ENCODE results near the gene NFIA. TPM values are rescaled to one million over a fixed set of nuclear protein-coding genes. Genes with fewer than 3 reads are reported as not detected.

The NFIA gene
- total RNA-seq, 6 donors from 2014 or later, result 33.5 to 94.3 (median 44.9) TPM

- no peak for DNase-seq
- Histone ChIP-seq H3K36me3 (no peaks in the 10 kb centered on the region), H3K27ac (no peak overlapping the region), H3K4me3 (no peak overlapping the region), H3K27me3 (no peaks in the 10 kb centered on the region), H3K9me3 (no peaks in the 10 kb centered on the region), H3K4me1 (peaks cover 17 to 36% (median 25%) of the 10 kb centered on the region in 4 donors)
- no peak for ATAC-seq (ENCODE audit: low FRiP score in 2 of 2)
- WGBS, 2 donors, result 87 to 93% methylated on average over 7 of the region's 7 CpGs
- TF ChIP-seq EP300 (IDR thresholded peaks at IDR 0.05), result no peak
- TF ChIP-seq POLR2A (IDR thresholded peaks at IDR 0.05), result no peak
- TF ChIP-seq, protein P1, sequence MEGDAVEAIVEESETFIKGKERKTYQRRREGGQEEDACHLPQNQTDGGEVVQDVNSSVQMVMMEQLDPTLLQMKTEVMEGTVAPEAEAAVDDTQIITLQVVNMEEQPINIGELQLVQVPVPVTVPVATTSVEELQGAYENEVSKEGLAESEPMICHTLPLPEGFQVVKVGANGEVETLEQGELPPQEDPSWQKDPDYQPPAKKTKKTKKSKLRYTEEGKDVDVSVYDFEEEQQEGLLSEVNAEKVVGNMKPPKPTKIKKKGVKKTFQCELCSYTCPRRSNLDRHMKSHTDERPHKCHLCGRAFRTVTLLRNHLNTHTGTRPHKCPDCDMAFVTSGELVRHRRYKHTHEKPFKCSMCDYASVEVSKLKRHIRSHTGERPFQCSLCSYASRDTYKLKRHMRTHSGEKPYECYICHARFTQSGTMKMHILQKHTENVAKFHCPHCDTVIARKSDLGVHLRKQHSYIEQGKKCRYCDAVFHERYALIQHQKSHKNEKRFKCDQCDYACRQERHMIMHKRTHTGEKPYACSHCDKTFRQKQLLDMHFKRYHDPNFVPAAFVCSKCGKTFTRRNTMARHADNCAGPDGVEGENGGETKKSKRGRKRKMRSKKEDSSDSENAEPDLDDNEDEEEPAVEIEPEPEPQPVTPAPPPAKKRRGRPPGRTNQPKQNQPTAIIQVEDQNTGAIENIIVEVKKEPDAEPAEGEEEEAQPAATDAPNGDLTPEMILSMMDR (IDR thresholded peaks at IDR 0.05), result no peak
- TF ChIP-seq POLR2AphosphoS5 (IDR thresholded peaks at IDR 0.05), result no peak
Measured at GRCh38 chr1:61297887-61298286, 215.5 kb downstream of the NFIA start.

DNA sequence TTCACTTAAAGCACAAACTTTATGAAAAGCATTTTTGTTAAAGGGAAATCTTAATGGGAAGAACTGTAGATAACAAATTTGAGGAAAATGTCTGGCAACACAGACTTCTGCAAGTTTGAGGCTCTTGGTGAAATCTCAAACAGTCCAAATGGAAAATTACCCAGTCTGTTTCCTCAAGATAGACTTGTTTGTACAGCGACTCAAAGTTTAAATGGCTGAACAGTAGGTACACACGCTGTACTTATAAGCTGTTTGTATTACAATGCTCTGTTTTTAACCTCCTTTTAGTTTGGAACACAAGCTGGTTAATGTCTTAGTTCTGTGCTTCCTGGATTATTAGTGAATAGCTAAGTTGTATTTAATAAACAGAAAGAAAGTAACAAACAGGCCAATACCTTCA is 217.1 kb downstream of the NFIA start:
- Histone ChIP-seq H3K4me3 (peak overlapping the region in 1 of 4 donors; percentile 1), H3K4me1 (peaks cover 17 to 36% (median 22%) of the 10 kb centered on the region in 4 donors), H3K27ac (peak overlapping the region; percentile 50 to 81 (median 66)), H3K9me3 (no peaks in the 10 kb centered on the region), H3K27me3 (no peaks in the 10 kb centered on the region), H3K36me3 (no peaks in the 10 kb centered on the region)
- DNase-seq, result no peak
- no peak for TF ChIP-seq EP300 (IDR thresholded peaks at IDR 0.05)
- no peak for TF ChIP-seq POLR2AphosphoS5 (IDR thresholded peaks at IDR 0.05)
- TF ChIP-seq POLR2A (IDR thresholded peaks at IDR 0.05), result no peak
- TF ChIP-seq, protein P1 (IDR thresholded peaks at IDR 0.05), result no peak
- 18 to 21% methylated on average over 2 of the region's 2 CpGs for WGBS, 2 donors
- no peak for ATAC-seq (ENCODE audit: low FRiP score in 2 of 2)

GRCh38 chr1:61300899-61301298 is 218.5 kb downstream of the NFIA start:
- DNase-seq, result no peak
- H3K9me3 ChIP-seq, result no peaks in the 10 kb centered on the region
- peaks cover 17 to 45% (median 23%) of the 10 kb centered on the region in 4 donors for H3K4me1 ChIP-seq
- H3K4me3 ChIP-seq, result no peak overlapping the region
- H3K27ac ChIP-seq, result peak overlapping the region in 2 of 4 donors; percentile 1 to 11
- H3K36me3 ChIP-seq, result no peaks in the 10 kb centered on the region
- 56 to 68% methylated on average over 3 of the region's 3 CpGs for WGBS, 2 donors
- no peaks in the 10 kb centered on the region for H3K27me3 ChIP-seq
- ATAC-seq (ENCODE audit: low FRiP score in 2 of 2), result no peak
- TF ChIP-seq POLR2AphosphoS5 (IDR thresholded peaks at IDR 0.05), result no peak

- H3K4me1 ChIP-seq, result peaks cover 17 to 45% (median 22%) of the 10 kb centered on the region in 4 donors
Measured at GRCh38 chr1:61301824-61302657, 219.7 kb downstream of the NFIA start.

More at GRCh38 chr1:61301824-61302657, 219.7 kb downstream of the NFIA start:
- H3K4me3 ChIP-seq, result no peak overlapping the region
- no peak for DNase-seq
- H3K36me3 ChIP-seq, result no peaks in the 10 kb centered on the region
- H3K27me3 ChIP-seq, result no peaks in the 10 kb centered on the region
- no peaks in the 10 kb centered on the region for H3K9me3 ChIP-seq
- peak in 1 of 2 donors; percentile 87 for ATAC-seq (ENCODE audit: low FRiP score in 2 of 2)
- peak overlapping the region in 3 of 4 donors; percentile 11 to 66 (median 38) for H3K27ac ChIP-seq
- TF ChIP-seq EP300 (IDR thresholded peaks at IDR 0.05) (peak in 1 of 4 donors; percentile 23), POLR2A (IDR thresholded peaks at IDR 0.05) (no peak), POLR2AphosphoS5 (IDR thresholded peaks at IDR 0.05) (peak in 1 of 2 donors; percentile 22)
- TF ChIP-seq, protein P1 (IDR thresholded peaks at IDR 0.05), result no peak
- WGBS, 2 donors, result 57 to 61% methylated on average over 4 of the region's 4 CpGs

All from upper lobe of left lung (tissue), 6 donors.